Right ventricle myocardium inferior (tissue), 1 donor: Measurements from ENCODE around the gene ACAN. TPM values are rescaled to one million over a fixed set of nuclear protein-coding genes. Genes with fewer than 3 reads are reported as not detected.

Source experiments
- ATAC-seq: fragments of 200-7000 bp; cut with Tn5 transposase; one replicate; pipeline ENCODE4 v1.9.1; 2020; ENCODE audit warnings: mild to moderate bottlenecking, moderate library complexity
- DNase-seq: peaks from one replicate; pipeline ENCODE4 v3.0.0; 2021; ENCODE audit errors: missing footprints
- intact Hi-C: fragments of 100-400 bp; cut with DNase I; formaldehyde crosslinking; loops from one replicate; pipeline ENCODE4 v1.11.0; 2022
- long read RNA-seq: library from polyadenylated mRNA; unstranded; transcript quantifications from one replicate; pipeline ENCODE4 v2.0.0, GENCODE V29; 2021
- total RNA-seq: library from RNA; stranded (reverse); fragmentation: NEBNext Ultra II Directional; extraction: Animal tissue kit (Norgen Biotek cat#: 25700); gene quantifications from one replicate; pipeline ENCODE4 v1.2.1, GENCODE V29; 2021
- donor health status: DM: no; HTN: yes; CAD: no; lungs with severe emphysema.

ACAN gene
- not detected for total RNA-seq
- long read RNA-seq: 0 reads

- DNase-seq (no peak), ATAC-seq (no peak)
- intact Hi-C loops: no loop called here
Observed at GRCh38 chr15:88803241-88803919, at the start of gene ACAN. ACAN (plus strand) TSS chr15:88803436; CDS start chr15:88836207, 32,771 bp downstream.

- ATAC-seq (no peak), DNase-seq (no peak)
- intact Hi-C loops: no loop called here
Observed at GRCh38 chr15:88756521-88756920, 46.7 kb upstream of the ACAN start.

- intact Hi-C loops: no loop called here
- DNase-seq (no peak), ATAC-seq (no peak)
Observed at GRCh38 chr15:88756921-88757320, 46.3 kb upstream of the ACAN start.

GRCh38 chr15:88759872-88760271 is 43.4 kb upstream of the ACAN start:
- DNase-seq: no peak
- no peak for ATAC-seq
- intact Hi-C loops: no loop called here

GRCh38 chr15:88764448-88764847 is 38.8 kb upstream of the ACAN start:
- no peak for DNase-seq
- ATAC-seq: no peak
- intact Hi-C loops: no loop called here

- intact Hi-C loops: no loop called here
- DNase-seq (no peak), ATAC-seq (no peak)
Observed at GRCh38 chr15:88765212-88765611, 38.0 kb upstream of the ACAN start.

GRCh38 chr15:88769161-88769971 is 33.9 kb upstream of the ACAN start:
- DNase-seq (no peak), ATAC-seq (no peak)
- intact Hi-C loops: no loop called here

- DNase-seq: no peak
- intact Hi-C loops: no loop called here
- no peak for ATAC-seq
Observed at GRCh38 chr15:88775776-88776175, 27.5 kb upstream of the ACAN start.

GRCh38 chr15:88776646-88777045 is 26.6 kb upstream of the ACAN start:
- ATAC-seq (no peak), DNase-seq (no peak)
- intact Hi-C loops: no loop called here

GRCh38 chr15:88779944-88780343 is 23.3 kb upstream of the ACAN start:
- ATAC-seq (no peak), DNase-seq (no peak)
- intact Hi-C loops: no loop called here

- intact Hi-C loops: no loop called here
- no peak for ATAC-seq
- no peak for DNase-seq
Observed at GRCh38 chr15:88782465-88782864, 20.8 kb upstream of the ACAN start.

- DNase-seq: no peak
- no peak for ATAC-seq
- intact Hi-C loops: no loop called here
Observed at GRCh38 chr15:88785217-88785616, 18.0 kb upstream of the ACAN start.

- intact Hi-C loops: no loop called here
- DNase-seq: no peak
- no peak for ATAC-seq
Observed at GRCh38 chr15:88788036-88788435, 15.2 kb upstream of the ACAN start.

GRCh38 chr15:88788816-88789215 is 14.4 kb upstream of the ACAN start:
- ATAC-seq (no peak), DNase-seq (no peak)
- intact Hi-C loops: no loop called here

- ATAC-seq: no peak
- intact Hi-C loops: no loop called here
- no peak for DNase-seq
Observed at GRCh38 chr15:88790486-88790885, 12.8 kb upstream of the ACAN start.

- ATAC-seq (no peak), DNase-seq (no peak)
- intact Hi-C loops: no loop called here
Observed at GRCh38 chr15:88791637-88792036, 11.6 kb upstream of the ACAN start.

- intact Hi-C loops: no loop called here
- DNase-seq: no peak
- ATAC-seq: no peak
Observed at GRCh38 chr15:88792342-88793282, 10.6 kb upstream of the ACAN start.

- DNase-seq: no peak
- intact Hi-C loops: no loop called here
- ATAC-seq: no peak
Observed at GRCh38 chr15:88794001-88794400, 9.2 kb upstream of the ACAN start.

- ATAC-seq: no peak
- intact Hi-C loops: no loop called here
- DNase-seq: no peak
Observed at GRCh38 chr15:88797663-88798339, 5.4 kb upstream of the ACAN start.
